Bronchial epithelial cell (primary cell): ENCODE data around the gene BMP15. TPM values are rescaled to one million over a fixed set of nuclear protein-coding genes. Genes with fewer than 3 reads are reported as not detected.

Experiments used
- DNase-seq: peaks from one replicate; pipeline ENCODE4 v3.0.0-alpha.2; 2010; ENCODE audit warnings: low read depth
- FAIRE-seq: peaks from 2 replicates; lab custom pipeline; 2011; peaks lifted over from hg19 to GRCh38; lab: Jason Lieb, UNC
- H3K27me3 ChIP-seq: 2 replicates; pipeline ENCODE4 v1.5.1; 2011; ENCODE audit warnings: low read length; ENCODE audit not compliant: control insufficient read depth, insufficient read depth
- H3K36me3 ChIP-seq: 2 replicates; pipeline ENCODE4 v1.5.1; 2011; ENCODE audit warnings: low read length; ENCODE audit not compliant: control insufficient read depth, insufficient read depth
- H3K4me3 ChIP-seq: 2 replicates; pipeline ENCODE4 v1.5.1; 2011; ENCODE audit warnings: mild to moderate bottlenecking, low read depth, low read length, control low read depth
- CTCF ChIP-seq: IDR thresholded peaks from 2 replicates; pipeline ENCODE4 v1.5.1; 2011; ENCODE audit warnings: mild to moderate bottlenecking, moderate library complexity, low read length, control low read depth, inconsistent platforms; ENCODE audit not compliant: insufficient read depth, severe bottlenecking
- total RNA-seq: library from RNA; depleted of rRNA; stranded (reverse); fragments of >200 nt; gene quantifications from 2 replicates; pipeline ENCODE4 v1.2.1, GENCODE V29; 2014

The BMP15 gene
- total RNA-seq = not detected in 2 replicates

DNA sequence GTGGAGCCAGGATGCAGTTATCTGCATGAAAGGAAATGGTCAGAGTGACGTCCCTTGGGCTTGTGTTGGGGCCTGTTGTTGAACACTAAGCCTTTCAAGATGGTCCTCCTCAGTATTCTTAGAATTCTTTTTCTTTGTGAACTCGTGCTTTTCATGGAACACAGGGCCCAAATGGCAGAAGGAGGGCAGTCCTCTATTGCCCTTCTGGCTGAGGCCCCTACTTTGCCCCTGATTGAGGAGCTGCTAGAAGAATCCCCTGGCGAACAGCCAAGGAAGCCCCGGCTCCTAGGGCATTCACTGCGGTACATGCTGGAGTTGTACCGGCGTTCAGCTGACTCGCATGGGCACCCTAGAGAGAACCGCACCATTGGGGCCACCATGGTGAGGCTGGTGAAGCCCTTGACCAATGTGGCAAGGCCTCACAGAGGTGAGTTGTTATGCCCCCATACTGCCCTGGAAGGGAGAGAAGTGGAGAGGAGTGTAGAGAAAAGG is at the start of gene BMP15:
Gene BMP15 (plus strand): TSS at position 51 of the 492 bp plus-strand sequence. CDS start 49 bp downstream, at position 100.
- Histone ChIP-seq H3K27me3 (no peaks in the 10 kb centered on the region), H3K36me3 (no peaks in the 10 kb centered on the region), H3K4me3 (no peak within 1 kb of the TSS)
- TF ChIP-seq CTCF = no peak
- no peak for DNase-seq
- FAIRE-seq = no peak

DNA sequence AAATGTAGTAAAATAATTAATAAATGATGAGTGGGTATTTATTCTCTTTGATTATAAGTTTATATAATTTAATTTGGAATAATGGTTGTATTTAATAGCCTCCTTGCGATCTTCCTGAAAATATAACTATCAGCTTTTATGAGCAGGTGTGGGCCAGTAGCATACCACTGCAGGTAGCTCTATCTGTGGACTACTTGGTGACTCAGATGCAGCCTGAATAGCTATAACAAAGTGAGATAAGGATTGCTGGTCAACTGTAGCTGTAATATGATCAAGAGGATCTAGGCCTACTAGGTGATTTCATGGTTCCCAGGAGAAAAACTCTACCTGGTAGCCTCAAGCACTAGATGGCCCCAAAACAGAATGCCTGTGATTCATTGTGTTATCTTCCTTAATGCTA is 47.1 kb upstream of the BMP15 start:
- H3K27me3 ChIP-seq = no peaks in the 10 kb centered on the region
- no peak for TF ChIP-seq CTCF
- DNase-seq (peak; percentile 20), FAIRE-seq (no peak)
- no peak overlapping the region for H3K4me3 ChIP-seq
- H3K36me3 ChIP-seq = no peaks in the 10 kb centered on the region

DNA sequence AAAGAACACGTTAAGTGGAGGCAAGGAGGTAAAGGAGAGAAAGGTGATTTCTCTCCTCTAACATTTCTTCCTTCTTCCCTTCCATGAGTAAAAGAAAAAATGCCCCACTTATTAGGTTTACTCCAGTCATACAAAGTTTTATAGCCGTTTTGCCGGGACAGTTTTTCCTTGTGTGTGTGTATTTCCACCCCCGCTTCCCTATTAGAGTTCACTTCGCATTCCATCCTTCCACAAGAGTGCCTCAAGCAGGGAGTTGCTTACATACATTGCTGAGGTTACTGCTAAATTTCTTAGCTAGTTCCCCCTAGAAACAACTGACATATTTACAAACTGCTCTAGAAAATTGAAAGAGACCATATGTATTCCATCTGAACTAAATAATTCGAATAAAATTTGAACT is 45.2 kb upstream of the BMP15 start:
- no peak for TF ChIP-seq CTCF
- Histone ChIP-seq H3K4me3 (no peak overlapping the region), H3K27me3 (no peaks in the 10 kb centered on the region), H3K36me3 (no peaks in the 10 kb centered on the region)
- no peak for DNase-seq
- no peak for FAIRE-seq

- H3K36me3 ChIP-seq = no peaks in the 10 kb centered on the region
- H3K27me3 ChIP-seq = no peaks in the 10 kb centered on the region
- DNase-seq (no peak), FAIRE-seq (no peak)
- no peak overlapping the region for H3K4me3 ChIP-seq
- TF ChIP-seq CTCF = no peak
Measured at GRCh38 chrX:50871922-50872453, 38.5 kb upstream of the BMP15 start.

DNA sequence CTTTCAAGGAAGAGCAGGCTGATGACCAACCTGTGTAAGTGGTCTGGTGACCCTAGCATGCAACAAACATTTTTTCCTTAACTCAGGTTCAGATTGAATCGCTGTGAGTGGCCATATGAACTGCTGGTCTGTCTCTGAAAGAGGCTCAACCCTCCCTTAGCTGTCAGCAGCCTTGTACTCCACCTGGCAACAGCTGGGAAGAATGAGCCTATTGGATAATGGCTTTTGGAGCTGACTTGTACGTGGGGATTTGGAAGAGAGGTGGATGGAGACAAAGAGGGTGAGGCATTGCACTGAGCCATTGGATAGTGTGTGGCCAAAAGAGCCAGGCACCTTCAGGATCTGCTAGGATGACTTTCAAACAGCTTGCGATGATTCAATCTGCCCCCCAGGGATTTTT is 35.7 kb upstream of the BMP15 start:
- no peak for TF ChIP-seq CTCF
- Histone ChIP-seq H3K4me3 (no peak overlapping the region), H3K27me3 (no peaks in the 10 kb centered on the region), H3K36me3 (no peaks in the 10 kb centered on the region)
- FAIRE-seq (no peak), DNase-seq (no peak)

GRCh38 chrX:50876551-50876950 is 34.0 kb upstream of the BMP15 start:
- H3K36me3 ChIP-seq = no peaks in the 10 kb centered on the region
- no peaks in the 10 kb centered on the region for H3K27me3 ChIP-seq
- no peak overlapping the region for H3K4me3 ChIP-seq
- FAIRE-seq (no peak), DNase-seq (no peak)
- TF ChIP-seq CTCF = no peak
